H1 (cell line): Measurements from ENCODE around the gene PPM1M. TPM values are rescaled to one million over a fixed set of nuclear protein-coding genes. Genes with fewer than 3 reads are reported as not detected.

Experiments used
- polyA plus RNA-seq, 7 experiments: library from polyadenylated mRNA; depleted of rRNA in 3 of 7; stranded (reverse) in 5 of 7; unstranded in 2 of 7; fragments of >200 nt in 5 of 7; fragments of 200-250 nt in 2 of 7; gene quantifications; 1 replicate in 5 of 7; 2 replicates in 1 of 7; 4 replicates in 1 of 7; pipeline versions ENCODE4 v1.2.1 to v1.2.3, GENCODE V29; 2011 to 2013; ENCODE audit warnings: missing spikeins in 2 of 7, mixed read lengths in 2 of 7
- total RNA-seq: library from RNA; stranded (reverse); fragmentation: NEBNext Ultra II Directional; extraction: Animal tissue kit (Norgen Biotek cat#: 25700); gene quantifications from 2 replicates; pipeline ENCODE4 v1.2.1, GENCODE V29; 2021
- TF ChIP-seq, protein P1 (sequence below): fragments of 300-600 bp; sonication (generic); IDR thresholded peaks from 2 replicates; pipeline ENCODE4 v1.7.1; 2012; ENCODE audit warnings: low read length, moderate library complexity, mild to moderate bottlenecking, inconsistent platforms; ENCODE audit not compliant: insufficient replicate concordance

PPM1M gene
- total and polyA plus RNA-seq, 2 of the 8 experiments (the other 6 are each of a cell fraction or from before 2014, with no cell fraction given): 5.2 to 6.3 TPM

DNA sequence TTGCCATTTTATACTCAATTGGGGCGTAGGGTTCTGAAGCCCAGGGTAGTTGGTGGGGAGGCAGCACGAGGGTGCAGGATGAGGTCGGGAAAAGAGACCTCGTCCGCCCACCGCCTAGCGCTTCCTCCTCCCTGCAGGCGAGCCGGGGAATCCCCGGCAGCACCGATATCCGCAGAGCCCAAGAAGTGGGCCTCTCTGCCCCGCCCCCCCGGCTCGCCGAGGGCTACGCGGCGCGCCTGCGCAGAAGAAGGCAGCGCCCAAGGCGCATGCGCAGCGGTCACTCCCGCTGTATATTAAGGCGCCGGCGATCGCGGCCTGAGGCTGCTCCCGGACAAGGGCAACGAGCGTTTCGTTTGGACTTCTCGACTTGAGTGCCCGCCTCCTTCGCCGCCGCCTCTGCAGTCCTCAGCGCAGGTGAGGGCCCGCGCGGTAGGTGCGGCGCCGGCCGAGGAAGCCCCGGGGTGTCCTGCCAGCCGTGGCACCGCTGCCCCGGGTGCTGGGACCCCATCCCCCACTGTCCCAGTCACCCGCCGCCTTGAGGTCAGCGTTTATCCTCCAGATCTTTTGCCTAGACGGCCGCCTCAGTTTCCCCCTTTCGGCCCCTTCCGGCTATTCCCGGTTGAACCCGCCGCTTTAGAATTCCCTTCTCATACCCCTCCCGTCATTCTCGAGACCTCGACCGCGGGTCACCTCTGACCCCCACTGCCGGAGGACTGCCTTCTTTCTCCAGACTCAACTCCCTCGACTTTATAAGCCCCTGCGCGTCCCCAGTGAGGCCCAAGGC, 47.5 kb upstream of the PPM1M start, which contains the start of gene ALAS1 (continued):
- TF ChIP-seq, protein P1, sequence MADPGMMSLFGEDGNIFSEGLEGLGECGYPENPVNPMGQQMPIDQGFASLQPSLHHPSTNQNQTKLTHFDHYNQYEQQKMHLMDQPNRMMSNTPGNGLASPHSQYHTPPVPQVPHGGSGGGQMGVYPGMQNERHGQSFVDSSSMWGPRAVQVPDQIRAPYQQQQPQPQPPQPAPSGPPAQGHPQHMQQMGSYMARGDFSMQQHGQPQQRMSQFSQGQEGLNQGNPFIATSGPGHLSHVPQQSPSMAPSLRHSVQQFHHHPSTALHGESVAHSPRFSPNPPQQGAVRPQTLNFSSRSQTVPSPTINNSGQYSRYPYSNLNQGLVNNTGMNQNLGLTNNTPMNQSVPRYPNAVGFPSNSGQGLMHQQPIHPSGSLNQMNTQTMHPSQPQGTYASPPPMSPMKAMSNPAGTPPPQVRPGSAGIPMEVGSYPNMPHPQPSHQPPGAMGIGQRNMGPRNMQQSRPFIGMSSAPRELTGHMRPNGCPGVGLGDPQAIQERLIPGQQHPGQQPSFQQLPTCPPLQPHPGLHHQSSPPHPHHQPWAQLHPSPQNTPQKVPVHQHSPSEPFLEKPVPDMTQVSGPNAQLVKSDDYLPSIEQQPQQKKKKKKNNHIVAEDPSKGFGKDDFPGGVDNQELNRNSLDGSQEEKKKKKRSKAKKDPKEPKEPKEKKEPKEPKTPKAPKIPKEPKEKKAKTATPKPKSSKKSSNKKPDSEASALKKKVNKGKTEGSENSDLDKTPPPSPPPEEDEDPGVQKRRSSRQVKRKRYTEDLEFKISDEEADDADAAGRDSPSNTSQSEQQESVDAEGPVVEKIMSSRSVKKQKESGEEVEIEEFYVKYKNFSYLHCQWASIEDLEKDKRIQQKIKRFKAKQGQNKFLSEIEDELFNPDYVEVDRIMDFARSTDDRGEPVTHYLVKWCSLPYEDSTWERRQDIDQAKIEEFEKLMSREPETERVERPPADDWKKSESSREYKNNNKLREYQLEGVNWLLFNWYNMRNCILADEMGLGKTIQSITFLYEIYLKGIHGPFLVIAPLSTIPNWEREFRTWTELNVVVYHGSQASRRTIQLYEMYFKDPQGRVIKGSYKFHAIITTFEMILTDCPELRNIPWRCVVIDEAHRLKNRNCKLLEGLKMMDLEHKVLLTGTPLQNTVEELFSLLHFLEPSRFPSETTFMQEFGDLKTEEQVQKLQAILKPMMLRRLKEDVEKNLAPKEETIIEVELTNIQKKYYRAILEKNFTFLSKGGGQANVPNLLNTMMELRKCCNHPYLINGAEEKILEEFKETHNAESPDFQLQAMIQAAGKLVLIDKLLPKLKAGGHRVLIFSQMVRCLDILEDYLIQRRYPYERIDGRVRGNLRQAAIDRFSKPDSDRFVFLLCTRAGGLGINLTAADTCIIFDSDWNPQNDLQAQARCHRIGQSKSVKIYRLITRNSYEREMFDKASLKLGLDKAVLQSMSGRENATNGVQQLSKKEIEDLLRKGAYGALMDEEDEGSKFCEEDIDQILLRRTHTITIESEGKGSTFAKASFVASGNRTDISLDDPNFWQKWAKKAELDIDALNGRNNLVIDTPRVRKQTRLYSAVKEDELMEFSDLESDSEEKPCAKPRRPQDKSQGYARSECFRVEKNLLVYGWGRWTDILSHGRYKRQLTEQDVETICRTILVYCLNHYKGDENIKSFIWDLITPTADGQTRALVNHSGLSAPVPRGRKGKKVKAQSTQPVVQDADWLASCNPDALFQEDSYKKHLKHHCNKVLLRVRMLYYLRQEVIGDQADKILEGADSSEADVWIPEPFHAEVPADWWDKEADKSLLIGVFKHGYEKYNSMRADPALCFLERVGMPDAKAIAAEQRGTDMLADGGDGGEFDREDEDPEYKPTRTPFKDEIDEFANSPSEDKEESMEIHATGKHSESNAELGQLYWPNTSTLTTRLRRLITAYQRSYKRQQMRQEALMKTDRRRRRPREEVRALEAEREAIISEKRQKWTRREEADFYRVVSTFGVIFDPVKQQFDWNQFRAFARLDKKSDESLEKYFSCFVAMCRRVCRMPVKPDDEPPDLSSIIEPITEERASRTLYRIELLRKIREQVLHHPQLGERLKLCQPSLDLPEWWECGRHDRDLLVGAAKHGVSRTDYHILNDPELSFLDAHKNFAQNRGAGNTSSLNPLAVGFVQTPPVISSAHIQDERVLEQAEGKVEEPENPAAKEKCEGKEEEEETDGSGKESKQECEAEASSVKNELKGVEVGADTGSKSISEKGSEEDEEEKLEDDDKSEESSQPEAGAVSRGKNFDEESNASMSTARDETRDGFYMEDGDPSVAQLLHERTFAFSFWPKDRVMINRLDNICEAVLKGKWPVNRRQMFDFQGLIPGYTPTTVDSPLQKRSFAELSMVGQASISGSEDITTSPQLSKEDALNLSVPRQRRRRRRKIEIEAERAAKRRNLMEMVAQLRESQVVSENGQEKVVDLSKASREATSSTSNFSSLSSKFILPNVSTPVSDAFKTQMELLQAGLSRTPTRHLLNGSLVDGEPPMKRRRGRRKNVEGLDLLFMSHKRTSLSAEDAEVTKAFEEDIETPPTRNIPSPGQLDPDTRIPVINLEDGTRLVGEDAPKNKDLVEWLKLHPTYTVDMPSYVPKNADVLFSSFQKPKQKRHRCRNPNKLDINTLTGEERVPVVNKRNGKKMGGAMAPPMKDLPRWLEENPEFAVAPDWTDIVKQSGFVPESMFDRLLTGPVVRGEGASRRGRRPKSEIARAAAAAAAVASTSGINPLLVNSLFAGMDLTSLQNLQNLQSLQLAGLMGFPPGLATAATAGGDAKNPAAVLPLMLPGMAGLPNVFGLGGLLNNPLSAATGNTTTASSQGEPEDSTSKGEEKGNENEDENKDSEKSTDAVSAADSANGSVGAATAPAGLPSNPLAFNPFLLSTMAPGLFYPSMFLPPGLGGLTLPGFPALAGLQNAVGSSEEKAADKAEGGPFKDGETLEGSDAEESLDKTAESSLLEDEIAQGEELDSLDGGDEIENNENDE: no peak
